Smooth muscle cell (in vitro differentiated cells): Measurements from ENCODE around the gene BCL6. TPM values are rescaled to one million over a fixed set of nuclear protein-coding genes. Genes with fewer than 3 reads are reported as not detected.

Experiments used
- DNase-seq: peaks from one replicate; lab custom pipeline; 2025; ENCODE audit not compliant: unreplicated experiment; lab: John Stamatoyannopoulos, UW
- H2AFZ ChIP-seq: fragments of 200-600 bp; sonication (generic); 2 replicates; pipeline ENCODE4 v1.6.0; 2016; ENCODE audit warnings: antibody characterized with exemption, low read depth, mild to moderate bottlenecking
- H3F3A ChIP-seq: fragments of 200-600 bp; sonication (generic); 2 replicates; pipeline ENCODE4 v1.6.0; 2017; ENCODE audit warnings: antibody characterized with exemption, low read depth
- H3K27ac ChIP-seq: fragments of 200-600 bp; sonication (generic); 2 replicates; pipeline ENCODE4 v1.5.1; 2016; ENCODE audit warnings: low read depth, mild to moderate bottlenecking
- H3K27me3 ChIP-seq: fragments of 200-600 bp; sonication (generic); 2 replicates; pipeline ENCODE4 v1.6.1; 2016; ENCODE audit warnings: low read depth, mild to moderate bottlenecking
- H3K36me3 ChIP-seq: fragments of 200-600 bp; sonication (generic); 2 replicates; pipeline ENCODE4 v1.5.1; 2016; ENCODE audit warnings: low read depth
- H3K4me1 ChIP-seq: fragments of 200-600 bp; sonication (generic); 2 replicates; pipeline ENCODE4 v1.5.1; 2016; ENCODE audit warnings: low read depth
- H3K4me2 ChIP-seq: fragments of 200-600 bp; sonication (generic); 2 replicates; pipeline ENCODE4 v1.6.0; 2016; ENCODE audit warnings: mild to moderate bottlenecking
- H3K4me3 ChIP-seq: fragments of 200-600 bp; sonication (generic); 2 replicates; pipeline ENCODE4 v1.5.1; 2016; ENCODE audit warnings: mild to moderate bottlenecking
- H3K79me2 ChIP-seq: fragments of 200-600 bp; sonication (generic); 2 replicates; pipeline ENCODE4 v1.6.0; 2016; ENCODE audit warnings: low read depth, mild to moderate bottlenecking
- H3K9ac ChIP-seq: fragments of 200-600 bp; sonication (generic); 2 replicates; pipeline ENCODE4 v1.6.0; 2016; ENCODE audit warnings: low read depth
- H3K9me3 ChIP-seq: fragments of 200-600 bp; sonication (generic); replicated peaks from 2 replicates; pipeline ENCODE4 v1.5.1; 2016; ENCODE audit warnings: low read depth
- H4K20me1 ChIP-seq: fragments of 200-600 bp; sonication (generic); 2 replicates; pipeline ENCODE4 v1.6.0; 2016; ENCODE audit warnings: low read depth
- WGBS: methylation state at CpG from one replicate; pipeline ENCODE4 v1.1.7; 2016; ENCODE audit warnings: low lambda C conversion rate; 5-methylcytosine and 5-hydroxymethylcytosine counted together
- polyA plus RNA-seq: library from polyadenylated mRNA; unstranded; fragments of >200 nt; fragmentation: Nextera tagmentation; extraction: Ambion mirVana; gene quantifications from 2 replicates; pipeline ENCODE4 v1.2.1, GENCODE V29; 2016
- total RNA-seq: library from RNA; depleted of rRNA; stranded (reverse); fragments of >200 nt; gene quantifications from 2 replicates; pipeline ENCODE4 v1.2.3, GENCODE V29; 2014
- TF ChIP-seq, protein P1 (sequence below): fragments of 200-600 bp; sonication (generic); IDR thresholded peaks from 2 replicates; pipeline ENCODE4 v1.5.1; 2017; ENCODE audit warnings: borderline replicate concordance, mild to moderate bottlenecking, antibody characterized with exemption; ENCODE audit not compliant: insufficient read depth, poor library complexity, severe bottlenecking

The BCL6 gene
- total and polyA plus RNA-seq, 2 experiments from 2014 or later: 18.3 to 39.1 TPM

DNA sequence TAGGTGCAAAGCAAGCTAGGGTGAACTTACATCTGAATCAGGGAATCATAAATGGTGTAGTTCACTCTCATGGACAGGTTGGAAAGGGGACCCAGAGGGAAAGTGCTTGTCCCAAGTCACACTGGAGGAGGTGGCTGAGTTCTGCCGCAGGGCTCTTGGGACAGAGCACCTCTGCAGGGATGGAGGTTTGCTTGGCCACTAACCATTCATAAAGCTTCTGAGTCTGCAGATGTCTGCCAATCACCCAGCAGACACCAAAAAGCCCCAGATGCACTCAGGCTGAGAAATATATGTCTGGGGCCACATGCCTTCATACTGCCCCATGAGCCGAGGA is 25.0 kb downstream of the BCL6 start:
- Histone ChIP-seq H2AFZ (no peak overlapping the region), H3K27ac (no peak overlapping the region)
- 98% methylated on average over 2 of the region's 2 CpGs for WGBS

DNA sequence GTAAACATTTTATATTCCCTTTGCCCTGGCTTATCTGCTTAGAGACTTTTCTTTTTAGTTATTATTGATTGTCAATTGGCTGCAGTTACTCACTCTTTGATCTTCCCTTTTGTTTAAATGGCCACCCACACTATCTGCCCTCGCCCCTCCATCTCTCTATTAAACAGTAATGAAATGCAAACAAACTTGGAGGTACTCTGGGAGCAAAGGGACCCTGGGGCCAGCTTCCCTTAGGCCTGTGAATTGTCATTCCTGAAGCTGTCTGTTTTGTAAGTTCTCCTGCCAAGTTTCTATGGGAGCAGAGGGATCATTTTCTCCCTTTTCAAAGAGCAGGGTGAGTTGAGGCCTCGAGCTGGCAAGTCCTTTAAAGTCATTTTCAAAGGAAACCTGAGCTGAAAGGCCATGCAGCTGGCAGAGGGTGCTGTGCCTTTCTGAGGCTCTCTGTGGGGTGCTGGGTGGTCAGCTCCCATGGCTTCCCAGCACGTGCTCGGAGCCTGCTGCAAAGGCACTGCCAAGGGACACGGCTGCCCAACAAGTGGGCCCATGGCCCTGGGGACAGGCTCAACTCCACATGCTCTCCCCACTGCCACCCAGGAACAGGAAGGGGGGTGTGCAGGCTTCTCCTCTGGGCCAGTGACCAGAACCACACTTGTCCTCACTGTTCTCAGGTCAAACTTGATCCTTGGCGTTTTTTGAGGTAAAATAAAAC is 25.5 kb downstream of the BCL6 start:
- Histone ChIP-seq H2AFZ (no peak overlapping the region), H3K9ac (no peak overlapping the region), H3K27me3 (no peaks in the 10 kb centered on the region), H3K9me3 (no peaks in the 10 kb centered on the region), H3K79me2 (no peaks in the 10 kb centered on the region), H3F3A (no peaks in the 10 kb centered on the region), H3K36me3 (peaks cover 18% of the 10 kb centered on the region), H3K27ac (no peak overlapping the region), H3K4me3 (no peak overlapping the region), H3K4me1 (peaks cover 4% of the 10 kb centered on the region), H3K4me2 (no peak overlapping the region), H4K20me1 (no peaks in the 10 kb centered on the region)
- TF ChIP-seq, protein P1, sequence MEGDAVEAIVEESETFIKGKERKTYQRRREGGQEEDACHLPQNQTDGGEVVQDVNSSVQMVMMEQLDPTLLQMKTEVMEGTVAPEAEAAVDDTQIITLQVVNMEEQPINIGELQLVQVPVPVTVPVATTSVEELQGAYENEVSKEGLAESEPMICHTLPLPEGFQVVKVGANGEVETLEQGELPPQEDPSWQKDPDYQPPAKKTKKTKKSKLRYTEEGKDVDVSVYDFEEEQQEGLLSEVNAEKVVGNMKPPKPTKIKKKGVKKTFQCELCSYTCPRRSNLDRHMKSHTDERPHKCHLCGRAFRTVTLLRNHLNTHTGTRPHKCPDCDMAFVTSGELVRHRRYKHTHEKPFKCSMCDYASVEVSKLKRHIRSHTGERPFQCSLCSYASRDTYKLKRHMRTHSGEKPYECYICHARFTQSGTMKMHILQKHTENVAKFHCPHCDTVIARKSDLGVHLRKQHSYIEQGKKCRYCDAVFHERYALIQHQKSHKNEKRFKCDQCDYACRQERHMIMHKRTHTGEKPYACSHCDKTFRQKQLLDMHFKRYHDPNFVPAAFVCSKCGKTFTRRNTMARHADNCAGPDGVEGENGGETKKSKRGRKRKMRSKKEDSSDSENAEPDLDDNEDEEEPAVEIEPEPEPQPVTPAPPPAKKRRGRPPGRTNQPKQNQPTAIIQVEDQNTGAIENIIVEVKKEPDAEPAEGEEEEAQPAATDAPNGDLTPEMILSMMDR: no peak
- no peak for DNase-seq
- 81% methylated on average over 6 of the region's 6 CpGs for WGBS

More for the DNA sequence above, 25.0 kb downstream of the BCL6 start:
- Histone ChIP-seq H3K36me3 (peaks cover 18% of the 10 kb centered on the region), H3K4me1 (peaks cover 4% of the 10 kb centered on the region), H4K20me1 (peaks cover under 1% of the 10 kb centered on the region), H3K27me3 (no peaks in the 10 kb centered on the region), H3F3A (no peaks in the 10 kb centered on the region), H3K4me2 (no peak overlapping the region), H3K79me2 (no peaks in the 10 kb centered on the region), H3K9ac (no peak overlapping the region), H3K4me3 (no peak overlapping the region), H3K9me3 (no peaks in the 10 kb centered on the region)
- no peak for DNase-seq
- TF ChIP-seq, protein P1: no peak

DNA sequence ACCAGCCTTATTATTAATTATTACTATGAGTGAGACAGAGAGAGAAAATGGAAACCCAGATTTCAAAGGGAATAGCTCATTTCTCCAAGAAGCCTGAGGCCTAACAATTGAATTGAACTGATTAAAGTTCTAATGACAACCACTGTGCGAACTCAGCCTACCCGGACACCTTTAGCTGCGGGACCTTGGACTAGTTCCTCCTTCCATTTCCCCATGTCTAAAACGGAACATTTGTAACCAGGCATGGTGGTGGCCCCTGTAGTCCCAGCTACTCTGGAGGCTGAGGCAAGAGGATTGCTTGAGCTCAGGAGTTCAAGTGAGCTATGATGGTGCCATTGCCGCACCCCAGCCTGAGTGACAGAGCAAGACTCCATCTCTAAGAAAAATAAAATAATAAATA is 26.5 kb downstream of the BCL6 start:
- H3F3A ChIP-seq: no peaks in the 10 kb centered on the region
- WGBS: 97% methylated on average over 5 of the region's 5 CpGs

More for the DNA sequence above, 26.5 kb downstream of the BCL6 start:
- Histone ChIP-seq H2AFZ (no peak overlapping the region), H3K9me3 (no peaks in the 10 kb centered on the region), H3K27me3 (no peaks in the 10 kb centered on the region), H3K27ac (no peak overlapping the region), H3K79me2 (no peaks in the 10 kb centered on the region), H4K20me1 (no peaks in the 10 kb centered on the region), H3K4me2 (no peak overlapping the region), H3K36me3 (peaks cover 18% of the 10 kb centered on the region), H3K4me3 (no peak overlapping the region), H3K9ac (no peak overlapping the region), H3K4me1 (peaks cover 4% of the 10 kb centered on the region)
- no peak for DNase-seq
- TF ChIP-seq, protein P1: no peak
